ENCODE measurements around the gene EHD1.
A peak's percentile ranks its signal among the peaks of the same experiment; 100 is the strongest.

EHD1 gene

GRCh38 chr11:64802370-64803157 lies 75.9 kb downstream of the EHD1 start:
- Histone ChIP-seq H3K4me3 (ENCODE audit: severe bottlenecking) (peak overlapping the region; percentile 38), H3K36me3 (ENCODE audit: low read depth) (peaks cover 22% of the 10 kb centered on the region), H3K9me3 (ENCODE audit: severe bottlenecking) (no peaks in the 10 kb centered on the region), H3K27me3 (ENCODE audit: insufficient read depth, poor library complexity, severe bottlenecking) (no peaks in the 10 kb centered on the region), H3K27ac (ENCODE audit: poor library complexity, severe bottlenecking) (peak overlapping the region; percentile 70), H3K4me1 (ENCODE audit: insufficient read depth, poor library complexity, severe bottlenecking) (peaks cover 5% of the 10 kb centered on the region)
- DNase-seq (ENCODE audit: low spot score): no peak
- ATAC-seq (ENCODE audit: low read depth): no peak
- no peak for TF ChIP-seq CTCF (IDR thresholded peaks at IDR 0.05; ENCODE audit: poor library complexity, severe bottlenecking)
